Measurements from ENCODE around the gene SBK3.

- TF ChIP-seq CTCF (IDR thresholded peaks at IDR 0.05; ENCODE audit: low read length) (no peak), EZH2 (optimal IDR thresholded peaks at IDR 0.05; ENCODE audit: low read depth, low read length) (no peak), EZH2phosphoT487 (IDR thresholded peaks at IDR 0.05; ENCODE audit: low read length) (no peak)
These were observed 22.5 kb upstream of the SBK3 start for GRCh38 chr19:55567708-55568328.
